WI38 (cell line): ENCODE measurements around the gene AP1G1.

Source experiments
- H3K4me3 ChIP-seq: 2 replicates; pipeline ENCODE4 v1.5.1; 2011; ENCODE audit warnings: low read depth, mild to moderate bottlenecking, control low read depth, low read length
- CTCF ChIP-seq: IDR thresholded peaks from 2 replicates; pipeline ENCODE4 v1.5.1; 2012; ENCODE audit warnings: low read depth, mild to moderate bottlenecking, control low read depth, low read length

The AP1G1 gene

GRCh38 chr16:71808593-71809459, at the start of gene AP1G1:
TSS of gene AP1G1 (minus strand) at chr16:71808834. CDS start at chr16:71789479, 19,355 bp downstream.
- H3K4me3 ChIP-seq, result peak within 1 kb of the TSS; percentile 98
- no peak for TF ChIP-seq CTCF

- no peak overlapping the region for H3K4me3 ChIP-seq
- TF ChIP-seq CTCF, result no peak
These were observed 47.5 kb upstream of the AP1G1 start for GRCh38 chr16:71855937-71856662.

GRCh38 chr16:71854369-71854948, 45.8 kb upstream of the AP1G1 start:
- no peak for TF ChIP-seq CTCF
- no peak overlapping the region for H3K4me3 ChIP-seq

- H3K4me3 ChIP-seq, result no peak overlapping the region
- no peak for TF ChIP-seq CTCF
These were observed 44.8 kb upstream of the AP1G1 start for GRCh38 chr16:71853413-71853812.

- no peak for TF ChIP-seq CTCF
- no peak overlapping the region for H3K4me3 ChIP-seq
These were observed 43.9 kb upstream of the AP1G1 start for GRCh38 chr16:71852561-71852960.

- no peak for TF ChIP-seq CTCF
- no peak overlapping the region for H3K4me3 ChIP-seq
These were observed 43.5 kb upstream of the AP1G1 start for GRCh38 chr16:71852158-71852557.

GRCh38 chr16:71851746-71852145, 43.1 kb upstream of the AP1G1 start:
- no peak for TF ChIP-seq CTCF
- H3K4me3 ChIP-seq, result no peak overlapping the region
